ENCODE measurements around the gene SLC35D1. TPM values are rescaled to one million over a fixed set of nuclear protein-coding genes. Genes with fewer than 3 reads are reported as not detected.
"Not testable (repeated sequence)": the region's sequence is repeated elsewhere in the genome, so short reads cannot be mapped to it uniquely, and the experiment has no call there.

The SLC35D1 gene
- total RNA-seq, 1 experiment from 2014 or later = 3.0 TPM

DNA sequence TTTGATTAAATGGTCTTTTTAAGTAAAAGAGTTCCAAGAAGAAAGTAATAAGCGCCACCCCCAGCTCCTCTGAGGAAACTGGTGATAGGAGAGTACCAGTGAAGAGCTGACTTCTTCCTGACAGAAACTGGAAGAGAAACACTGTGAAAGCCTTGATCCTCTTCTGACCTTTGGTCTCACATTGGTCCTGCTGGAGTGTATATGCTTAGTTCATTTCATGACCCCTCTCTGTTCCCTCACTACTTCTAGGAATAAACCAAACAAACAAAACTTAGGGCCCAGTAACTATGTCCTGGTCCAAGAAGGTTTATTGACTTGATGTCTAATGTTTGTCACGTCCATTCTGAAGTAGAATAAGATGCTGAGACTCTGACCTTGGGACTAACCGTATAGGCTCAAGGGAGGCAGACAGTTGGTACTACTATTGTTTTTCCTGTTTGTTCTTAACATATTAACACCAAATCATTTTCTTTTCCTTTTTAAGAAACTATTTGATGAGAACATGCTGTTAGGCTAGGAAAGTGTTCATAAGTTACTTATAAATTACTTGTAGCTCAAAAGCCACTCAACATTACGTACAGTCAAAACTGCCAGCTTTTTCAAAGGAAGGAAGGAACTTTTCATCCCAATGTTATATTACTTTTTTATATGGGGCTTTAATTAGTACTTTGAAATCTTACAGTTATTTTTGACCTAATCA lies 71.2 kb downstream of the SLC35D1 start:
- no peak for DNase-seq
- Histone ChIP-seq H3K4me3 (ENCODE audit: insufficient read depth, low read depth, low read length) (no peak overlapping the region), H3K36me3 (replicated peaks; ENCODE audit: control insufficient read depth, insufficient read depth, low read length) (peaks cover 9% of the 10 kb centered on the region), H3K27me3 (ENCODE audit: control insufficient read depth, insufficient read depth, low read length) (no peaks in the 10 kb centered on the region)

DNA sequence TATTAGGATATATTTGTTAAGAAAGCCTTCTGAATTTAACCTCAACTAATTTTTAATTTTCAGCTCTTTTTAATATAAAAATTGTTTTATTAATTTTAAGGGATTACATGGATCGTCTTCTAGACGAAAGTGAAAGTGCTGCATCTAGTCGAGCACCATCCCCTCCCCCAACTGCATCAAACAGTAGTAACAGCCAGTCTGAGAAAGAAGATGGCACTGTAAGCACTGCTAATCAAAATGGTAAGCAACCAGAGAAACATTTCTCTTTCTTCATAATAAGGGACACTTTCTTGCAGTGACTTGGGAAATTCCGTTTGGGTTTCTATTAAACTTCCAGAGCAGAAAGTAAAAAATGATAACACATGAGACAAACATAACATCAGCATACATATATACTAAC lies 72.3 kb downstream of the SLC35D1 start:
- Histone ChIP-seq H3K36me3 (replicated peaks; ENCODE audit: control insufficient read depth, insufficient read depth, low read length) (peaks cover 9% of the 10 kb centered on the region), H3K4me3 (ENCODE audit: insufficient read depth, low read depth, low read length) (no peak overlapping the region), H3K27me3 (ENCODE audit: control insufficient read depth, insufficient read depth, low read length) (no peaks in the 10 kb centered on the region)
- no peak for DNase-seq

DNA sequence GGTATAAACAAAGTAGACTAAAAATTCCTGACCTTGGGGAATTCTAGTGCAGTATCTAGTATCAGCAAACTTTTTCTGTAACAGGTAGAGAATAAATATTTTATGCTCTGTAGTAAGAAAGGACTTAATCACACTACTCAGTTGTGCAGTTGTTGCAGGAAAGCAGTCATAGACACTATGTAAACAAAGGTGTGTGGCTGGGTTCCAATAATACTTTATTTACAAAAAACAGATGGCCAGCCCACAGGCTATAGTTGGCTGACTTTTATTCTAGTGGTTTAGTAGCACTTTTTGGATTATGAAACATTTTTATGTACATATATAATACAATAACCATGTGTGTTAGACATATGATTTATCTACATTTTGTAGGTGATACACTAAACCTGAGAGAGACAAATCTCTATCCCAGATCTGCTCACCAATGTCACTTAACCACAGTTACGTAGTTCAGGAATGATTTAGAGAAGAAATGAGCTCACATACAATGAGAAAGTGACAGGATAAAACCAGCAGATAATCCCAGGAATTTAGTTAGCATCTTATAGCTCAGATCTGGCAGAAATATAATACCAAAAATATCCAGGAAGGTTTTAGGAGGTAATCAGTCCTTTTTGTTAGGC lies 73.1 kb downstream of the SLC35D1 start:
- Histone ChIP-seq H3K4me3 (ENCODE audit: insufficient read depth, low read depth, low read length) (no peak overlapping the region), H3K27me3 (ENCODE audit: control insufficient read depth, insufficient read depth, low read length) (no peaks in the 10 kb centered on the region), H3K36me3 (replicated peaks; ENCODE audit: control insufficient read depth, insufficient read depth, low read length) (peaks cover 7% of the 10 kb centered on the region)
- DNase-seq = no peak

- not testable (repeated sequence) for DNase-seq; H3K36me3 ChIP-seq (replicated peaks; ENCODE audit: control insufficient read depth, insufficient read depth, low read length); H3K27me3 ChIP-seq (ENCODE audit: control insufficient read depth, insufficient read depth, low read length); H3K4me3 ChIP-seq (ENCODE audit: insufficient read depth, low read depth, low read length)
Observed at GRCh38 chr1:66979621-66980020, 74.3 kb downstream of the SLC35D1 start.

GRCh38 chr1:66978201-66978600 lies 75.7 kb downstream of the SLC35D1 start:
- no peak for DNase-seq
- H3K36me3 ChIP-seq (replicated peaks; ENCODE audit: control insufficient read depth, insufficient read depth, low read length) = peaks cover 4% of the 10 kb centered on the region
- no peaks in the 10 kb centered on the region for H3K27me3 ChIP-seq (ENCODE audit: control insufficient read depth, insufficient read depth, low read length)
- no peak overlapping the region for H3K4me3 ChIP-seq (ENCODE audit: insufficient read depth, low read depth, low read length)

- H3K36me3 ChIP-seq (replicated peaks; ENCODE audit: control insufficient read depth, insufficient read depth, low read length) = peaks cover 1% of the 10 kb centered on the region; the same call in 1 of the 2 replicates
- H3K4me3 ChIP-seq (ENCODE audit: insufficient read depth, low read depth, low read length) = no peak overlapping the region
- no peaks in the 10 kb centered on the region for H3K27me3 ChIP-seq (ENCODE audit: control insufficient read depth, insufficient read depth, low read length)
- DNase-seq = no peak
Observed at GRCh38 chr1:66968574-66968973, 85.4 kb downstream of the SLC35D1 start.

GRCh38 chr1:66966188-66966873 lies 87.6 kb downstream of the SLC35D1 start:
- H3K4me3 ChIP-seq (ENCODE audit: insufficient read depth, low read depth, low read length); DNase-seq; H3K36me3 ChIP-seq (replicated peaks; ENCODE audit: control insufficient read depth, insufficient read depth, low read length); H3K27me3 ChIP-seq (ENCODE audit: control insufficient read depth, insufficient read depth, low read length): not testable (repeated sequence)

DNA sequence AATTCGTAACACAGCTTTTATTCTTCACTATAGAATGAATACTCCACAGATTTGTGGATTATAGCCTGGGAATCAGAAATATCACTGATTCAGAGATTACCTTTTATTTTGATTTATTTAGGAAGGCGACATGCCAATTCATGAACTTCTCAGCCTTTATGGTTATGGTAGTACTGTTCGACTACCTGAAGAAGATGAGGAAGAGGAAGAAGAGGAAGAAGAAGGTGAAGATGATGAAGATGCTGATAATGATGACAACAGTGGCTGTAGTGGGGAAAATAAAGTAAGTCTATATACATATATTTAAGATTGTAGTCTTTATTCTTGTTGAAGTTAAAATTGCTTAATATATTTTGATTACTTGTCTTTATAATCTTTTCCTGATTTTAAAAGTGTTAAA lies 96.0 kb downstream of the SLC35D1 start:
- no peak overlapping the region for H3K4me3 ChIP-seq (ENCODE audit: insufficient read depth, low read depth, low read length)
- H3K36me3 ChIP-seq (replicated peaks; ENCODE audit: control insufficient read depth, insufficient read depth, low read length) = no peaks in the 10 kb centered on the region; the same call in none of the 2 replicates
- DNase-seq = no peak
- no peaks in the 10 kb centered on the region for H3K27me3 ChIP-seq (ENCODE audit: control insufficient read depth, insufficient read depth, low read length)

DNA sequence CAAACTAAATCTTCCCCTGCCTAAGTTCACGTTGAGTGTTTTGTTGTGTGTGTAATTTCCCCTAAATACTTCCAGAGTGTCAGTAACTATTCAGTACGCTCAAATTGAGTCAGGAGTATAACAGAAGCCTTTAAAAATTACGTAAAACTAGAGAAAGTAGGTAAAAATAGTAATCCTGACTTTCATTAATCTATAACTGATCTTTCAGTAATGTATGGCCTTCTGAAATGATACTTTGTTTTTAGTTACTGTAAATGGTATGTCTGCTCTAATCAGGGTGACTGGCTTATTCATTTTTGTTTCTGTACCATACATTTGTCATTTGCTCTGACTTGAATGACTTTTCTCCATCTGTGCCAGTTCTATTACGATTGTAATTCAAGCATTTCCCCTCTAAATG lies 99.7 kb downstream of the SLC35D1 start:
- Histone ChIP-seq H3K36me3 (replicated peaks; ENCODE audit: control insufficient read depth, insufficient read depth, low read length) (no peaks in the 10 kb centered on the region; the same call in 1 of the 2 replicates), H3K4me3 (ENCODE audit: insufficient read depth, low read depth, low read length) (no peak overlapping the region), H3K27me3 (ENCODE audit: control insufficient read depth, insufficient read depth, low read length) (no peaks in the 10 kb centered on the region)
- DNase-seq = no peak

- Histone ChIP-seq H3K27me3 (ENCODE audit: control insufficient read depth, insufficient read depth, low read length) (no peaks in the 10 kb centered on the region), H3K36me3 (replicated peaks; ENCODE audit: control insufficient read depth, insufficient read depth, low read length) (peaks cover 7% of the 10 kb centered on the region), H3K4me3 (ENCODE audit: insufficient read depth, low read depth, low read length) (no peak overlapping the region)
- no peak for DNase-seq
Observed at GRCh38 chr1:66951513-66951912, 102.4 kb downstream of the SLC35D1 start.

Other genes with a start within 250 kb of the SLC35D1 start
- gene DNAI4, start 129.3 kb downstream of the SLC35D1 start, total RNA-seq (2014; rRNA removed; shearing (Covaris generic)) = 1.6 and 3.8 TPM in 2 replicates
- gene MIER1, start 129.2 kb downstream of the SLC35D1 start, total RNA-seq (2014; rRNA removed; shearing (Covaris generic)) = 31.7 and 44.8 TPM in 2 replicates
- gene C1orf141, start 80.8 kb upstream of the SLC35D1 start, total RNA-seq (2014; rRNA removed; shearing (Covaris generic)) = not detected in 2 replicates
- gene IL23R, start 112.3 kb upstream of the SLC35D1 start, total RNA-seq (2014; rRNA removed; shearing (Covaris generic)) = not detected in 2 replicates